GM18861 (cell line): Measurements from ENCODE around the gene ZNF217.
"Not testable (repeated sequence)": the region's sequence is repeated elsewhere in the genome, so short reads cannot be mapped to it uniquely, and the experiment has no call there.

ENCODE experiments used
- ATAC-seq: cut with Tn5 transposase; IDR thresholded peaks from one replicate; pipeline ENCODE4 v1.9.1; 2021; ENCODE audit not compliant: unreplicated experiment

ZNF217 gene

DNA sequence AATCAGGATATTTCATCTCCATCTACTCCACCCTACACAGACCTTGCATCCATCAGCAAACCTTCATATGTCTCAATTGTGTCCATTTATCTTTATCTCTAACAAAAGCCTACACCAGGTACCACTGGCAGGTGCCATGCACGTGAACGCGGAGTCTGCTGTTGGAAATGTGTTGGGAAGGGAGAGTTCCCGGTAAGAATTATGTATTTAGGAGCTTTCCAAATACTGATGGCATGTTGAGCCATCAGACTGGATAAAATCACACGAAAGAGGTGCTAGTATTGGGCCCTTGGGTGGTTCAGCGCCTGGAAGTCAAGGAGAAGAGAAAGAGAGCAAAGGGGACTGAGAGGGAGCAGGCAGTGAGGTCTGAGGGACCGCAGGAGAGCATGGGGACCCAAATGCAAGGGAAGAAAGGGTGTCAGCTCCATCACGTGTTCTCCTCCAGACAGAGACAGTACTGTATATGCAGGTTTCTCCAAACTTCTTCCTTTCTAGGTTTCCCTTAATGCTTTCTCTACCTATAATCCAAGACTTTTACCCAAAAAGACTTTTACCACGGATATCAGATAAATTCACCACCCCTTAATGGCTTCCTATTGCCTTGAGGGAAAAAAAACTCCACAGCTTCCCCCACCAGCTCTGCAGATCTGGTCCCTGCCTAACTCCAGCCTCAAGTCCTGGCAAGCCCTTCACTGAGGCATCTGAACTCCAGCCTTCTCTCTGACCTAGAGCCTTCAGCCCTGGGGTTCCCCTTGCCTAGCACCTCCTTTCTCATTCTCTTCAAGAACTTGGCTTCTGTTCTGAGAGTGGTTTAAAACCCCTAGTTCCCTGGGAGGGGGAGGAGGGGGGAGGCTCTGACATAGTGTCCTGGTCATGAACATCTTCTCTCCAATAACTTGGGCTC lies 4.8 kb upstream of the ZNF217 start:
- no peak for ATAC-seq

- no peak for ATAC-seq
Observed at GRCh38 chr20:53597521-53598120, 4.0 kb upstream of the ZNF217 start.

GRCh38 chr20:53597030-53597482 lies 3.4 kb upstream of the ZNF217 start:
- no peak for ATAC-seq

GRCh38 chr20:53596189-53597001 lies 2.8 kb upstream of the ZNF217 start:
- ATAC-seq, result not testable (repeated sequence)

- ATAC-seq, result not testable (repeated sequence)
Observed at GRCh38 chr20:53595742-53596141, 2.1 kb upstream of the ZNF217 start.

GRCh38 chr20:53595018-53595378 lies 1.4 kb upstream of the ZNF217 start:
- ATAC-seq, result no peak

DNA sequence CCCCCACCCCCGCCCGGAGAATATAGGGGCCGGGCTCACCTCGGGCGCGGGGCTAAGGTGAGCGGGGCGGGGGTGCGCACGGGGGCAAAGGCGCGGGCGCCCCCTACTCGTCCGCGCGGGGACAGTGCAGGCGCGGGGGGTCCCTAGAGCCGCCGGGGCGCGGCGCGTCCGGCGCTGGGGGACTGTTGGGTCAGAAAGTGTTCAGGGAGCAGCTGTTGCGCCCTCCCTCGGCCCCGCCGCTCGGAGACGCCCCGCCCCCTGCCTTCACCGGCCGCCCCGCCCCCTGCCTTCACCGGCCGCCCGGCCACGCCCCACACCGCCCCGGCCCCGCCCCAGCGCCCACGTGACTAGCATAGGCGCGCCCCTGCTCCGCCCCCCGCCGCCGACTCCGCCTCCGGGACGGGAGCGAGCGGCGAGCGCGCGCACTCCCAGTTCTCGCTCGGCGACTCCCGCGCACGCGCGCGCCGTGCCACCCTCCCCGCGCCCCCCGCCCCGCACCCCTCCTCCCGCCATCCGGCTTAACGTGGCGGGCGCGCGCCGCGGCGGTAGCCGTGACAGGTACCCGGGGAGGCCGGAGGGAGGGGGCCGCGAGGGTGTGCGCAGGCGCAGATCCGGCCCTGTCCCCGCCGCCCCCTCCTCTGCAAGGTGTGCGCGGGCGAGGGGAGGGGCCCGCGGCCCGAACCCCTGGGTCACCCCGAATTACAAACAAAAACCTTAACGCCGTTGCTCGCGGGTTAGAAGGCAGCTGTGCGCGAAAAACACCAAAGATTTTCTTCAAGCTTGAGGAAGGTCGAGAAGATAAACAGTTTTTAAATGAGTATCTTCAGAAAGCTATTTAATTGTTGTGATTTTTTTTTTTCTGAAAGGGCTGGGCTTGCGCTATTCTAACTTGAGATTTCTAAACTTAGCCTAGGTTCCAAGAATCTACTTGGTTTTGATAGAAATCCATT lies 704 bp upstream of the ZNF217 start:
- ATAC-seq, result peak; percentile 49

GRCh38 chr20:53592992-53593465 lies 610 bp downstream of the ZNF217 start:
- ATAC-seq, result no peak

DNA sequence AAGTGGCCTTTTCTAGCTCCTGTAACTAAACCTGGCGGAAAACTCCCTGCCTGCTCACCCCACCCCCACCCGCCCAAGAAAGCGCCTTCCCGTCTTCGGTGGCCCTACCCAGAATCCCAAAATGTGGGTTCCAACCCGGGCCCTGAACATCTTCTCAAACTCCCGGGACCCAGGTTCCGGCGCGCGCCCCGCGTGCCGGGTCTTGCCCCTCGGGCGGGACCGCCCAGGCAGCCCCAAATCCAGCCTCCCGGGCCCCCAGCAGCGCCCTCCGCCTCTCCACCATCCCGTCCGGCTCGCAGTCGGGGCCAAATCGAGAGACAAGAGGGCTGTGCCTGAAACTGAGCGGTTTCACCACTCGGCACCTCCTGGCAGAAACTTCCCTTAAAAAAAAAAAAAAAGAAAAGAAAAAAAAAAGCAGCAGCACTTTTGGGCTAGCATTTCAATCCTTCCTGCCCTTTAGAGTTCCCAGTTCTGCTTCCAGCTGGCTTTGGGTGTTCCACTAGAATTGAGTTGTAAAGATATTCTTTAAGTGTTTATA lies 1.1 kb downstream of the ZNF217 start:
- ATAC-seq, result not testable (repeated sequence)

DNA sequence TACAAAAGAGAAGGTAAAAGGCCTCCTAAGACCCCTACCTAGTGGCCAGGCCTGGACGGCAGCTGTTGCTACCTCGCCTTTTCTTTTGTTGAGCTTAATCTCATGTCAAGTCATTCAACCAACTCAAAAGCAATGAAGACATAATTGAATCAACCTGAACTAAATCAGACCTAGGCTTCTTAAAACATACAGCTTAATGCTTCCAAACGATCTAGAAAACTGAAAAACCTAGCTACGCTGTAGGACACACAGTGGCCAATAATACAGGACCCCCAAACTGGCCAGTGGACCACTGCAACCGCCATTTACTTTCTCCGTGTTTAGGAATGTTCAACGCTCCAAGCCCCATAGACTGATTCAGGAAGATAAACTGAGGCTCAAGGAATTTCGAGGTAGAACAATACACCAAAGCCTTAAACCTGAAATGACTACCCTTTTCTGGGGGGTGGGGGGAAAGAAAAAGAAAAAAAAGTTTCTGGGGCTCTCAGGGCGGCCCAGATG lies 1.6 kb downstream of the ZNF217 start:
- not testable (repeated sequence) for ATAC-seq

DNA sequence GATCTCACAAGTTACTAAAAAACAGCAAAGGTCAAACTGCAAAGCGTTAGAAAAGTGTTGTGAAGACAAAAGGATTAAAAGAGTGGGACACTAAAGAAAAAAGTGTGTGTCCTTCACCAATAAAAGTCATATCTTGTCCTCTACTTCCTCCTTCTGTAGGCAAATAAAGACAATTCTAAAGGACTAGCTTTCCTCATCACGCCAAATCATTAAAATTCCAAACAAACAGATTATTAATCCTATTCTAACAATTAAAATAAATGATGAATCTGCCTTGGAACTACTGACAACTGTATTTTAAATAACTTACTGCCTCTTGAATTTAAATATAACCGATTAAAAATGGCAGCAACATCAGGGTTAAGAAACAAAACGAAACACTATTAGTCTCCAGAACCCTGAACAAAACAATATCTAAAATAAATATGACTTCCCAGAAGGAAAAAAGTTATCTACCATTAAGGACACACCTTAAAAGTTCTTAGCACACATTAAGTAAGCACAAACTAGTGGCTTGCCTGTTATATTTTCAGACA lies 2.4 kb downstream of the ZNF217 start:
- ATAC-seq, result not testable (repeated sequence)

- not testable (repeated sequence) for ATAC-seq
Observed at GRCh38 chr20:53590608-53591007, 3.0 kb downstream of the ZNF217 start.

DNA sequence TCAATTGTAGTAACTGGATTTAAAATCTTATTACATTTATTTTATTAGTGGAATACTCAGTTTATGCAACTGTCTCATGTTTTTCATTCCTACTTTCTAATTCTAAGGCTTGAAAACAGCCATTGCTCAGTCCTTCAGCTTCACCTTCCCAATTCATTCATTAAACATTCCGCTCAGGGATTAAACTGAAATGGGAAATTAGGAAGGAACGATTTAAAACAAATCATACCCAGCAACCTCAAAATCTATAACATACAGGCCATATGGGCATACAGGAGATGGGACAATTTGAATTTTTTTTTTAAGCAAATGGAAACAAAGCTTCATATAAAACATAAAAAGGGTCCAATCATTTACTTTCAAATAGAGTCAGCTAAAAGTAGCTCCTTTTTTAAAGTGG lies 3.5 kb downstream of the ZNF217 start:
- ATAC-seq, result not testable (repeated sequence)

DNA sequence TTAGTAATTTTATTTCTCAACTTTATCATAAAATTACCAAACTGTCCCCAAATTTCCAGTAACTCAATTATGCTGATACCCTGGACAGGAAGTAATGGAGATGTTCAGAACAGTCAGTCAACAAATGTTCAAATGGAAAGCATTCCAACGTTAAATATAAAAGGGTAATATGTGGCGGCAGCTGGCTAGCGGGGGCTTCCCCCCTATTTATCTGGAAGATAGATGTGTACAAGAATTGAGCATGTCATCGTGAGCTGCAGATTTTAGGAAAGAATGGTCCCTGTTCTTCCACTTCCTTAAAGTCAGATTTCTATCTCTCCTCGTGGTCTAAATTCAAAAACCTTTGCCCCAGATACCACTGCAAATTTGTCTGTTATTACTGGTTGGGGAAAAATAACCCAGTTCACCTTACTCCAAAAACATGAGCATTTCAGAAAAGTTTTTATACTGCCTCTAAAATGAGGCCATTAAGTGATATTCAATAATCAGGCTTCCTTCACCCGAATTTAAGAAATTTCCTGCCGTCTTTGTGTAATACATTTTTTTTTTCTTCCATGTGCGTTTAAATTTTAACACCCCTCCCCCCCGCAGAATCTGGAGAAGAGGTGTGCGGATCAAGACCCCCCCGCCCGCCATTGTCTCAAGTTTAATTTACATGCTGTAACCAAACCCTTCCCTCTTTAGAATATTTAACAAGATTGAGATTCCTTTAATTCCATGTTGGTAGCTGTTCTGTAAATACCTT lies 4.1 kb downstream of the ZNF217 start:
- not testable (repeated sequence) for ATAC-seq

GRCh38 chr20:53587157-53587703 lies 6.4 kb downstream of the ZNF217 start:
- ATAC-seq, result not testable (repeated sequence)

DNA sequence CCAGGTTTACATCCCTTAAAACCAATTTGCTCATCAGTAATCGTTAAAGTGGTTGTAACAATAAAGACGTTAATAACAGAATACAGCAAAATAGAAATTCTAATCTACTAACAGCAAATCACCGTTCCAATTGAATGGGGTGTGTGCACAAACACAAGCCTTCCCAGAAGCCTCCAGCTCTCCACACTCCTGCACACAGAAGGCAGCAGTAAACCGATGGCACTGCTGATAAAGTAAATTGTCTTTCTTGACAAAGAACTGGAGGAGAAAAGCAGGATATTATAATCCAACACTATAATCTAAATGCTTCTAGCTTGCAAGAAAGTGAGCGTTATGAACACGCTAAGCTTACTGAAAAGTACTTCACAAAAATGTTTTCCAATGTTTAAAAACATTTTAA lies 7.0 kb downstream of the ZNF217 start:
- no peak for ATAC-seq

DNA sequence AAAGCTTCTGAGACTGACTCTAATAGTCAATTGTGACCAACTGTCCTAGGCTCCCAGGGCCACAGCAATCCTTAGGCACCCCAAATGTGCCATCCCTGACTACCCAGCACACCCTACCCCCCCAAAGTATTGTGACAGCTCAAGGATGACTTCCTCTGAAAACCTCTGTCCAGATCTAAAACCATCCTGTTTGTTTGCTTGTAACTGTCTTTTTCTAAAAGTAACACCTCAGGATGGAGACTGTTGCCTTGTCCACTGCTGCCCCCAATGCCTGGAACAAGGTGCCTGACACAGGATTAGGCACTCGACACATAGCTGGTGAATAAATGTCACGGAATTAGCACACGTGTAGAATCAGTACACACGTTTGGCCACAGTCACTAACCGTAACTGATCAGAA lies 7.7 kb downstream of the ZNF217 start:
- ATAC-seq, result not testable (repeated sequence)

- ATAC-seq, result not testable (repeated sequence)
Observed at GRCh38 chr20:53585004-53585569, 8.6 kb downstream of the ZNF217 start.
